HFFc6 (cell line): Measurements from ENCODE around the gene STOM. TPM values are rescaled to one million over a fixed set of nuclear protein-coding genes. Genes with fewer than 3 reads are reported as not detected.
"Not testable (repeated sequence)": the region's sequence is repeated elsewhere in the genome, so short reads cannot be mapped to it uniquely, and the experiment has no call there.

Experiments
- DNase-seq: peaks from one replicate; pipeline ENCODE4 v3.0.0-alpha.2; 2018
- H3K27ac Mint-ChIP-seq: 2 replicates; pipeline ENCODE4 v1.8.0; 2020; ENCODE audit warnings: mild to moderate bottlenecking, mixed read lengths
- H3K27me3 Mint-ChIP-seq: 2 replicates; pipeline ENCODE4 v1.8.0; 2021; ENCODE audit warnings: mild to moderate bottlenecking, moderate library complexity, mixed read lengths; ENCODE audit not compliant: insufficient read depth
- H3K36me3 Mint-ChIP-seq: 2 replicates; pipeline ENCODE4 v1.8.0; 2021; ENCODE audit warnings: low read depth, mixed read lengths
- H3K4me1 Mint-ChIP-seq: 2 replicates; pipeline ENCODE4 v1.8.0; 2020; ENCODE audit warnings: low read depth, mixed read lengths
- H3K4me3 Mint-ChIP-seq: 2 replicates; pipeline ENCODE4 v1.8.0; 2020; ENCODE audit warnings: mild to moderate bottlenecking, moderate library complexity, mixed read lengths
- H3K9me3 Mint-ChIP-seq: 2 replicates; pipeline ENCODE4 v1.8.0; 2020; ENCODE audit warnings: mild to moderate bottlenecking, mixed read lengths
- CTCF ChIP-seq: fragments of 200-600 bp; sonication (generic); IDR thresholded peaks from 2 replicates; pipeline ENCODE4 v1.5.0; 2021; ENCODE audit warnings: antibody characterized with exemption, mild to moderate bottlenecking
- total RNA-seq, 6 experiments: library from RNA; stranded (reverse); fragmentation: NEBNext Ultra II Directional; extraction: Animal tissue kit (Norgen Biotek cat#: 25700); gene quantifications; 2 replicates in 1 of 6; 3 replicates in 5 of 6; pipeline ENCODE4 v1.2.3, GENCODE V29; 2021

STOM gene
- total RNA-seq, 6 experiments from 2014 or later, result 85.4 to 151 (median 138) TPM

GRCh38 chr9:121292801-121293241 lies 77.2 kb downstream of the STOM start:
- TF ChIP-seq CTCF, result no peak
- Mint-ChIP-seq H3K4me3 (no peak overlapping the region), H3K4me1 (peaks cover 46% of the 10 kb centered on the region)

GRCh38 chr9:121292051-121292450 lies 78.0 kb downstream of the STOM start:
- no peak for DNase-seq
- TF ChIP-seq CTCF, result no peak
- Mint-ChIP-seq H3K27ac (no peak overlapping the region), H3K36me3 (peaks cover 18% of the 10 kb centered on the region), H3K27me3 (peaks cover 2% of the 10 kb centered on the region; the same call in 1 of the 2 replicates), H3K9me3 (no peaks in the 10 kb centered on the region), H3K4me1 (peaks cover 46% of the 10 kb centered on the region), H3K4me3 (no peak overlapping the region)

More at GRCh38 chr9:121292801-121293241, 77.2 kb downstream of the STOM start:
- Mint-ChIP-seq H3K27ac (no peak overlapping the region), H3K27me3 (peaks cover 2% of the 10 kb centered on the region; the same call in 1 of the 2 replicates), H3K9me3 (no peaks in the 10 kb centered on the region), H3K36me3 (peaks cover 17% of the 10 kb centered on the region)
- DNase-seq, result no peak

- Mint-ChIP-seq H3K4me1 (peaks cover 47% of the 10 kb centered on the region), H3K36me3 (peaks cover 18% of the 10 kb centered on the region)
- not testable (repeated sequence) for DNase-seq, H3K27ac Mint-ChIP-seq, H3K4me3 Mint-ChIP-seq, H3K9me3 Mint-ChIP-seq, H3K27me3 Mint-ChIP-seq
These were observed 78.5 kb downstream of the STOM start for GRCh38 chr9:121291536-121291935.

GRCh38 chr9:121289772-121290370 lies 80.2 kb downstream of the STOM start:
- peak overlapping the region; percentile 64 for H3K4me3 Mint-ChIP-seq
- H3K27ac Mint-ChIP-seq, result peak overlapping the region; percentile 98
- no peak for DNase-seq
- peaks cover 4% of the 10 kb centered on the region for H3K27me3 Mint-ChIP-seq
- TF ChIP-seq CTCF, result no peak
- H3K9me3 Mint-ChIP-seq, result no peaks in the 10 kb centered on the region
- peaks cover 53% of the 10 kb centered on the region for H3K4me1 Mint-ChIP-seq
- peaks cover 17% of the 10 kb centered on the region for H3K36me3 Mint-ChIP-seq

- DNase-seq, result peak; percentile 73
- Mint-ChIP-seq H3K4me1 (peaks cover 57% of the 10 kb centered on the region), H3K4me3 (peak overlapping the region; percentile 64), H3K27me3 (peaks cover 7% of the 10 kb centered on the region), H3K9me3 (no peaks in the 10 kb centered on the region), H3K27ac (peak overlapping the region; percentile 98), H3K36me3 (peaks cover 21% of the 10 kb centered on the region)
- TF ChIP-seq CTCF, result no peak
These were observed 80.9 kb downstream of the STOM start for GRCh38 chr9:121289026-121289771.

Other genes with a start within 250 kb of the STOM start
- 10 to 100 TPM; 80.3 to 91.4 (median 85.8) TPM for gene RAB14, start 168.4 kb downstream of the STOM start, total RNA-seq
- 100 to 1,000 TPM; 288 to 394 (median 318) TPM for gene GSN, start 102.1 kb downstream of the STOM start, total RNA-seq
- gene GGTA1, start 129.6 kb upstream of the STOM start, total RNA-seq, result not detected